ENCODE data around the gene ANAPC7. TPM values are rescaled to one million over a fixed set of nuclear protein-coding genes. Genes with fewer than 3 reads are reported as not detected.

Gene ANAPC7
- total and polyA plus RNA-seq, 9 of the 15 experiments (the other 6 are each of a cell fraction or from before 2014, with no cell fraction given), result 46.7 to 158 (median 109) TPM

GRCh38 chr12:110338754-110339153 is 64.8 kb downstream of the ANAPC7 start:
- H3K4me1 ChIP-seq (replicated peaks in 1 of 2; ENCODE audit: control insufficient read depth in 2 of 2, insufficient read depth in 2 of 2, low read length in 2 of 2), result no peaks in the 10 kb centered on the region
- H3K9me1 ChIP-seq (ENCODE audit: control insufficient read depth, insufficient read depth, low read length), result peaks cover 6% of the 10 kb centered on the region
- no peak overlapping the region for H3K4me3 ChIP-seq
- 0 out of 2 replicates have a peak, but pooled peaks cover 3% of the 10 kb centered on the region for H4K20me1 ChIP-seq (replicated peaks; ENCODE audit: control insufficient read depth, insufficient read depth, low read length)
- H3K4me2 ChIP-seq (ENCODE audit: insufficient read depth, low read length), result no peak overlapping the region
- WGBS (ENCODE audit: insufficient coverage, low coverage, missing lambda C conversion rate), result 90% methylated on average over 3 of the region's 3 CpGs
- H3K36me3 ChIP-seq (ENCODE audit: control insufficient read depth, insufficient read depth, low read length), result peaks cover 99% of the 10 kb centered on the region
- DNase-seq (ENCODE audit: extremely low read depth in 1 of 4, low spot score in 3 of 4), result peak; percentile 15 to 59 (median 40)
- POLR2A ChIA-PET, result interaction anchor here (2.8 kb wide), 1 partner anchor 10 kb away, joined by 18 read pairs; no protein-coding TSS in a partner anchor
- H3K27me3 ChIP-seq (ENCODE audit: control insufficient read depth in 2 of 2, insufficient read depth in 2 of 2, low read length in 2 of 2), result no peaks in the 10 kb centered on the region
- in situ Hi-C loops (cut with MboI), result no loop called here
- H2AFZ ChIP-seq (ENCODE audit: low read depth, low read length), result no peak overlapping the region
- CTCF ChIA-PET (ENCODE audit: low intra/inter-chr PET ratio), result interaction anchor here (0.7 to 1.1 kb wide), 2 partner anchors 238 to 239 kb away, joined by 3 read pairs; no protein-coding TSS in a partner anchor
- H3K9me3 ChIP-seq (replicated peaks; ENCODE audit: control insufficient read depth, insufficient read depth, low read depth, low read length), result no peaks in the 10 kb centered on the region
- no peak overlapping the region for H3K27ac ChIP-seq (ENCODE audit: extremely low read depth, low read depth, low read length)
- ATAC-seq, result peak; percentile 75
- no peaks in the 10 kb centered on the region for H3K79me2 ChIP-seq (ENCODE audit: control insufficient read depth, insufficient read depth, low read length)
- BruUV-seq (replicated peaks), result no TSS peak
- intact Hi-C loops (cut with micrococcal nuclease), result no loop called here
- no peak overlapping the region for H3K9ac ChIP-seq (ENCODE audit: insufficient read depth in 1 of 2, low read depth in 2 of 2, low read length in 2 of 2)
- FAIRE-seq, result no peak
- TF ChIP-seq ZNF780A (CRISPR knock-in tag; IDR thresholded peaks at IDR 0.05), result no peak
- no peak for TF ChIP-seq ZNF584 (CRISPR knock-in tag; IDR thresholded peaks at IDR 0.05; ENCODE audit: low read depth)
- peak in 1 of 2 experiments; percentile 52; a peak in 2 of 4 replicates for TF ChIP-seq RAD21 (CRISPR knock-in tag; conservative IDR thresholded peaks at IDR 0.05 in 1 of 2, IDR thresholded peaks at IDR 0.05 in 1 of 2)
- TF ChIP-seq REST (IDR thresholded peaks at IDR 0.05; ENCODE audit: borderline replicate concordance), result peak; percentile 22; the same call in 1 of the 2 replicates
- no peak for TF ChIP-seq REST (CRISPR knock-in tag; IDR thresholded peaks at IDR 0.05; ENCODE audit: low read depth)
- TF ChIP-seq MITF (IDR thresholded peaks at IDR 0.05), result no peak
- no peak for TF ChIP-seq RBM22 (IDR thresholded peaks at IDR 0.05; ENCODE audit: low read depth, low read length, poor library complexity, severe bottlenecking)
- no peak for TF ChIP-seq ZNF398 (CRISPR knock-in tag; IDR thresholded peaks at IDR 0.05)
- TF ChIP-seq POLR2AphosphoS5 (IDR thresholded peaks at IDR 0.05; ENCODE audit: control insufficient read depth, insufficient read depth, low read depth, low read length), result no peak
- no peak for TF ChIP-seq ZNF764 (CRISPR knock-in tag; IDR thresholded peaks at IDR 0.05; ENCODE audit: low read depth)
- TF ChIP-seq FOS (IDR thresholded peaks at IDR 0.05; ENCODE audit: extremely low read depth, insufficient read length), result no peak
